HG03139 (cell line): ENCODE measurements around the gene DGKE.

Experiments used
- ATAC-seq: cut with Tn5 transposase; IDR thresholded peaks from one replicate; pipeline ENCODE4 v1.9.1; 2021; ENCODE audit not compliant: unreplicated experiment

DGKE gene

GRCh38 chr17:56887552-56888467 is 53.9 kb downstream of the DGKE start:
- no peak for ATAC-seq

- no peak for ATAC-seq
Observed at GRCh38 chr17:56890390-56890789, 56.4 kb downstream of the DGKE start.

GRCh38 chr17:56890906-56891674 is 57.1 kb downstream of the DGKE start:
- no peak for ATAC-seq

- no peak for ATAC-seq
Observed at GRCh38 chr17:56891751-56892150, 57.8 kb downstream of the DGKE start.

- no peak for ATAC-seq
Observed at GRCh38 chr17:56892333-56892732, 58.4 kb downstream of the DGKE start.

- no peak for ATAC-seq
Observed at GRCh38 chr17:56893503-56893902, 59.6 kb downstream of the DGKE start.

GRCh38 chr17:56894859-56895455 is 61.0 kb downstream of the DGKE start:
- ATAC-seq: no peak

GRCh38 chr17:56896217-56896967 is 62.4 kb downstream of the DGKE start:
- ATAC-seq: no peak

GRCh38 chr17:56896968-56897359 is 63.0 kb downstream of the DGKE start:
- ATAC-seq: no peak

GRCh38 chr17:56897646-56898424 is 63.9 kb downstream of the DGKE start:
- ATAC-seq: peak; percentile 54

GRCh38 chr17:56898874-56899273 is 64.9 kb downstream of the DGKE start:
- ATAC-seq: no peak

- no peak for ATAC-seq
Observed at GRCh38 chr17:56899403-56899802, 65.5 kb downstream of the DGKE start.

- no peak for ATAC-seq
Observed at GRCh38 chr17:56902348-56902747, 68.4 kb downstream of the DGKE start.

- ATAC-seq: no peak
Observed at GRCh38 chr17:56903560-56903959, 69.6 kb downstream of the DGKE start.

- ATAC-seq: peak; percentile 88
Observed at GRCh38 chr17:56908001-56908542, 74.1 kb downstream of the DGKE start.

GRCh38 chr17:56909742-56910508 is 76.0 kb downstream of the DGKE start:
- ATAC-seq: no peak

- ATAC-seq: no peak
Observed at GRCh38 chr17:56910509-56911235, 76.7 kb downstream of the DGKE start.
